Measurements from ENCODE around the gene A1BG.

A1BG gene

GRCh38 chr19:58352760-58353671 is at the start of gene A1BG:
Gene A1BG (minus strand): TSS chr19:58353492. CDS start chr19:58353437, 55 bp downstream.
- DNase-seq (ENCODE audit: low spot score): peak; percentile 59

GRCh38 chr19:58401840-58402421 is 48.6 kb upstream of the A1BG start:
- no peak for DNase-seq (ENCODE audit: low spot score)

DNA sequence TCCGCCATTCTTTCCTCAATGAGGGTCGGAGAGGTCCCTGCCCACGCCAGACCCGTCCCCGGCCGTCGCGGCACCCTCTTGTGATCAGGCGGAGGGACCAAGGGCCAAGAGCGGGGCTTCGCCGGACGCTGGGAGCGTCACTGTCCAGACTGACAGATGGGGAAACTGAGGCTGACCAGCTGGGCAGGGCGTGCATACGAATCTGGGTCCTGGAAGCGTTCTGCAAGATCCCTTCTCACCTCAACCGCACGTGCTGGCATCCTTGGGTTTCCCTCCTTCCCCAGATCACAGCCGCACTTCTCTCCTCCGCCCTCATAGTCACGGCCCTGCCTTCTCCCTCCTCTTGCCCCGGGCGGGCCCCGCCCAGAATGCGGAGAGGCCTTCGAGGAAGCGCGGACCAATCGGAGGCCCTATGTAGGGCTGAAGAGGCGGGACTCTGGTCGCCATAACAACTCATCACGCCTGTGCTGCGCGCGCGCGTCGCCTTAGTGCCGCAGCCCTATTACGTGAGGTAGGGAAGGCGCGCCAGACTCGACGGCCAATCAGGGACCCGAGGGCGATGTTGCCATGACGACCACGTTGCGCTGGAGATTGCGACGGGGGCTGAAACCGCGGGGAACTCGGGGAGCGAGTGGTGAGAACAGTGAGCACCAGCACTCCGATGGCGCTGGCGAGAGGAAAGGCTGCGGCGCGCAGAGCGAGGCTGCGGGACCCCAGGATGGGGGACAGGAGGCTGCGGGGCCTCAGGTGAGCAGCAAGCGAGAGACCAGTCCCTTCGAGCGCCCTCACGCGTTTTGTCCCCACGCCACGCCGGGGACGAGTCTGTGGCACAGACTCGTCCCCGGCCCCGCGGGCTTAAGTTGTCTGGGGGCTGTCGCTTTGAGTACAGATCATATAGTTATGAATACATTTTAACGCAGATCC is 47.9 kb upstream of the A1BG start:
- peak; percentile 99 for DNase-seq (ENCODE audit: low spot score)

DNA sequence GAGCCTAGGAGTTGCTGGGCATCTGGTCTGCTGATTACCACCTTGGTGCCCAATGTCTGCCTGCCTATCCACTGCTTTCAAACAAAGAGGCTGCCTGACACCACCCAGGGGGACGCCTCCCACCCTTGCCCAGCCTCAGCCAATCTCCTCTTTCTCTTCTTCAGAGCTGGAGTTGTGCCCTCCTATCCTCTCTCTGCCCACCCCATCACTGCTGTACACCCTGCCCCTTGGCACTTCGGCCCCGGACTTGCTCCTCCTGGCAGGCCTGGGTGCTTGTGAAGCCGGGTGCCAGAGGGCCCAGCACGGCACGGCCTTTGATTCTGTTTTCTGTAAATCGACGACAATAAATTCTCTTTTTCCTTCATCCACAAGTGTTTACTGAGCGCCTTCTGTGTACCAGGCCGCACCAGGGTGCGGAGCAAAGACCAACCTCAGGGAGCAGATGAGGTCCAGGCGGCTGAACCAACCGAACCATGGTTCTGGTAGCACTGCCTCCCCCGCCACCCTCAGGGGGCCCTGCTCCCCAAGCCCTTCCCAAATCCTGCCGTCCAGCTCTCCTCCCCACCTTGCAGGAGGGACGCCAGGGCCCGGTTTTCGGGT is 47.1 kb upstream of the A1BG start:
- no peak for DNase-seq (ENCODE audit: low spot score)

DNA sequence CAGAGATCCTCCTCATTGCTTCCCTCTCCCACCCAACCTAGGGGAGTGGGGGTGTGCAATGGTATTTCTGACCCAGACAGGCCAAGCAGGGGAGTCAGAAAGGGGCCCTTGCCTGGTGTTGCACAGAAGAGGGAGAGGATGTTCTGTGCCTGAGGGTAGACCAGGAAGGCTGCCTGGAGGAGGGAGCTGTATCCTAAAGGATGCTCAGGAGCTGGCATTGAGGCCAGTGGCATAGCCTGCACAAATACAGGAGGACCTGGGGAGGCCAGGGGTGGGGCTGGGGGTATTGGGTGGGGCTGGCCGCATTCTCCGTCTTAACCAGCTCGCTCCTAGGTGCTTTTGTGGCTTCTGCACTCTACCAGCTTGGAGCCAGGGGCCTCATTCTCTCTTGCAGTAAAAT is 46.6 kb upstream of the A1BG start:
- DNase-seq (ENCODE audit: low spot score): no peak

DNA sequence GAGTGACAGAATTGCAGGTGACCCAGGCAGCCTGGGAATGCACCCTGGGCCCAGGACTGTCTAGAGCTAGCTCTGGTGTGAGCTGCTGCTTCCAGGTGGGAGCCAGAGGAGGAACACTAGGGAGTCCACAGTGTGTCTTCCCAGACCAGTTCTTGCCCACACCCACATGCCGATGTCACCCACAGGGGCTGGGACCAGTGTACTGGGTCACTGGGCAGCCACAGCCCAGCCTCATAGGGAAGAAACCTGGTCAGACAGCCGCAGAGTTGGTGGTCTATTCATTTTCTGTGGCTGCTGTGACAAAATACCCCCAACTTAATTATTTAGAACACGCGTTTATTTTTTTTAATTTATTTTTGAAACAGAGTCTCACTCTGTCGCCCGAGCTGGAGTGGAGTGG is 45.3 kb upstream of the A1BG start:
- no peak for DNase-seq (ENCODE audit: low spot score)

- DNase-seq (ENCODE audit: low spot score): no peak
Measured at GRCh38 chr19:58398087-58398486, 44.8 kb upstream of the A1BG start.

DNA sequence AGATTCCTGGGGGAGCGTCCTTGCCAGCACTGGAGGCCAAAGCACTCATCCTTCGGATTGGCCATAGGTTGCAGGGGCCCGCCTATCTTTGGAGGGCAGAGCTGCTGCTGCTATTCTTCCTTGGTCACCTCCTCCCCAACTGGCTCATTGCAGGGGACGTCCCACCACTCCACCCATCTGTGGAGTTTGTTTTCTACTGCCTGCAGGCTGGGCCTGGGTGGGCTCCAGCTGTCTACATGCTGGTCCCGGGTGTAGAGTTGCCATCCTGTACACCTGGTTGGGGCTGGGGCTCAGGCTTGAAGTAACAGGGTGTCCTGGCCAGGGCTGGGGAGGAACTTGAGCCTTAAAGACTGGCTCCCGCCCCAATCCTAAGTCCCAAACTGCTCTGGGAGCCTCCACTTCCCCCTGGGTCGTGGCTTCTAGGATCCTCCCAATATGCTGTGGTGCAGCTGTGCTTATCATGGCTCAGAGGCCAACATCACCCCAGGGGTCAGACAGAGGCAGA is 44.3 kb upstream of the A1BG start:
- no peak for DNase-seq (ENCODE audit: low spot score)

DNA sequence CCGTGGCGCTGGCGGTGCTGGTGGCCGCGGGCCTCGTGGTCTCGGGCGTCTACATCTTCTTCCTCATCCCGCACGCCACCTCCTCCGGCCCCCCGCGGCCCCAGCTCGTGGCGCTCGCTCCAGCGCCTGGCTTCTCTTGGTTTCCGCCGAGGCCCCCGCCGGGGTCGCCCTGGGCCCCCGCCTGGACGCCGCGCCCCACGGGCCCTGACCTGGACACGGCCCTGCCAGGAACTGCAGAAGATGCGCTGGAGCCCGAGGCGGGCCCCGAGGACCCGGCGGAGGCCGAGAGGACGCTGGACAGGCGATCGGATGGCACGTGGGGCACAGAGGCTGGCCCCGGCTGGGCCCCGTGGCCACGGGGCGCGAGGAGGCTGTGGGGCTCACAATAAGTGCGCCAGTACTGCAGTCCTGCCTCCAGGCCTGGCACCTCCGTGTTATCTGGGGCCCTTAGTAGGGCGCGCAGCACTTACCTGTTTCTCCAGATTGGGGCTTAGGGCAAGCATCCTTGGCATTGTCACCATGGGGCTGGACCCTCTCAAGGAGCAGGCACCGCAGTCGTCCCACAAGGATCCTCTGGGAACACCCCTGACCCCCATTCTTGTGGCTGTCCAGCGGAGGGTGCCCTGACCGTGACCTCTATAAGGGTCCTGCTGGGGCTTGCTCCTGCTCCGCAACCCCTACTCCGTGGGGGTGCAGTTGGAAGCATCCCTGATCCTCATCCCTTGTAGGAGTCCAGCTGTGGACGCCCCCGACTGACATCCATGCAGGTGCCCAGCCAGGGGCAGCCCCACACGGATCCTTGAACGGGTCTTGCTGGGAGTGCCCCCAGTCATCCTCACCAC is 43.6 kb upstream of the A1BG start:
- no peak for DNase-seq (ENCODE audit: low spot score)

- no peak for DNase-seq (ENCODE audit: low spot score)
Measured at GRCh38 chr19:58395979-58396627, 42.8 kb upstream of the A1BG start.

DNA sequence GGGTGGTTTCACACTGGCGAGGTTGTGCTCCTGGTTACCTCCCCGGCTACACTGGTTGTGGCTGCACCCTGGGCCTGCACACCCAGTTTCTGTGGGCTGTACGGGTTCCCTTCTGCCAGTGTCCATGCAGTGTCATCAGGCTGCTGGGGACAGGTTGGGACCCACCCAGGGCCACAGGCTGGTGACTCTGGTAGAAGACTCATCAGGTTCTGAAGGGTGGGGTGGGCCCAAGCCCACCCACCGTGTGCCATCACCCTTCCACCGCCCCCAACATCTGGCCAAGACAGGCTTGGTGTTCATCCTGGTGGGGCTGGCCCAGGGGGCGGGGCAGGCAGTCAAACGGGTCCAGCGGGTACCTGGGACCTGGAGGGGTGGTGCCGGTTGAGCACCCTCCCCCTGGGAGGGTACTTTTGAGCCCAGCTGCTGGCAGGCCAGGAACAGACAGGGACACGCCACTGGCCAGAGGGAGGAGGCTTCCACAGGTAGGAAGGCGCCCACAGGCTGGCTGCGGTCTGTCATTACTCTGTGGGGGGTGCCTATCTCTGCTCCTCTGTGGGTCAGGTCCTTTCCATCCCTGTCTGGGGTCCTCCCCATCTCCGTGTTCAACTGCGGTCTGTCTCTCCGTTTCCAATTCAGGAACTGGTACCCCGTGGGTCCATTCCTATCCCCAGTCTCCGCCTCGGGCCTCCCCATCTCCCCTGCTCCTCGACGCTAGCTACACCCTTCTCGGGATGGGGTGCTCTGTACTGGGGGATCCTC is 42.1 kb upstream of the A1BG start, which contains the start of gene RNF225:
Gene RNF225 (plus strand): TSS at position 437 of the 759 bp plus-strand sequence. CDS start 434 bp downstream, outside the sequence.
- DNase-seq (ENCODE audit: low spot score): no peak

DNA sequence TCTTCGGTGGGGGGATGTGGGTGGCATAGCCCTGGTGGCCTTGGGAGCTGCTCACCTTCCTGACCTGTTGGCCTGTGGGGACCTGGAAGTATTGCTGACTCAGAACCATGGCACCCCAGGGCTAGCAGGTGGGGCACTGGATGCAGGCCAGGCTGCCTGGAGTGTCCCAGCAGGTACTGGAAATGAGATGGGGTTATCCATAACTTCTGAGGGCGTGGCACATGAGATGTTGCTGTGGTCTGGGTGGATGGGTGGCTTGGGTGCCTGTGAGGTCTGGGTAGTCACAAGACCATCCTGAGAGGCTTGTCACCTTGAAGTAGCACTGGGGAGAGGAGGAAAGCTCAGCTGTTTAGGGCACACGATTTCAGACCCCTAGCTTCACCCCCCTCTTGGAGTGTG is 41.5 kb upstream of the A1BG start:
- DNase-seq (ENCODE audit: low spot score): no peak

DNA sequence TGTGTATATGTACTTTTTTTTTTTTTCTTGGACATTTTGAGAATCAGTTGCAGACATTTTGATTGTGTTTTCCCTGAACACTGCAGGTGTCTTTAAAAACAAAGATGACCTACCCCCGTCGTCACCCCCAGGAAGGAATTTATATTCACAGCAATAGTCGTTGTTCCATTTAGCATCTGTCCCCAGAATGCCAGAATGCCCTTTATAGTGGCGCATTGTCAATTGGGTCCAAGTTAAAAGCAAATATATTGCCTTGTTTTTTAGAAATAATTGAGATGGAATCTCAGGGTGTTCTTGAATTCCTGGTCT is 40.4 kb upstream of the A1BG start:
- DNase-seq (ENCODE audit: low spot score): no peak

DNA sequence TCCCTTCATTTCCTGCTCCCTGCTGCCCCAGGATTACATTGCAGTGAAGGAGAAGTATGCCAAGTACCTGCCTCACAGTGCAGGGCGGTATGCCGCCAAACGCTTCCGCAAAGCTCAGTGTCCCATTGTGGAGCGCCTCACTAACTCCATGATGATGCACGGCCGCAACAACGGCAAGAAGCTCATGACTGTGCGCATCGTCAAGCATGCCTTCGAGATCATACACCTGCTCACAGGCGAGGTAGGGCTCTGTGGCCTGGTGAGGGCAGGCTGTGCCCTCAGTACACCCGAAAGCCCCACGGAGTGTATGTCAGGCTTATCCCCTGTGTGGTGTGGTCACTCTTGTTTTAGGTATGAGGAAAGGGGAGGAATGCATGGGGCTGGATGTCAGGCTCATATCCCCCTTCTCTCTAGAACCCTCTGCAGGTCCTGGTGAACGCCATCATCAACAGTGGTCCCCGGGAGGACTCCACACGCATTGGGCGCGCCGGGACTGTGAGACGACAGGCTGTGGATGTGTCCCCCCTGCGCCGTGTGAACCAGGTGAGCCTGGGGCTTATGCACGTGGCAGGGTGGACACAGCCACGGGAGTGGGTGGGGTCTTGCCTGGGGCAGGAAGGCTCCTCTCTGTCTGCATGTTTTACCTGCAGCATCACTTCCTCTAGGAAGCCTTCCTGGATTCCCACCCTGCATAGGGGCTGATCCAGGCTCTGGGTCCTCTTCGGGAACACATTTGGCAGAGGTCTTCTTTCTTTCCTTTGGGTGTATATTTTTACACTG is 39.8 kb upstream of the A1BG start:
- no peak for DNase-seq (ENCODE audit: low spot score)

- DNase-seq (ENCODE audit: low spot score): no peak
Measured at GRCh38 chr19:58388175-58388526, 34.9 kb upstream of the A1BG start.

- DNase-seq (ENCODE audit: low spot score): peak; percentile 33
Measured at GRCh38 chr19:58387338-58388174, 34.3 kb upstream of the A1BG start.

DNA sequence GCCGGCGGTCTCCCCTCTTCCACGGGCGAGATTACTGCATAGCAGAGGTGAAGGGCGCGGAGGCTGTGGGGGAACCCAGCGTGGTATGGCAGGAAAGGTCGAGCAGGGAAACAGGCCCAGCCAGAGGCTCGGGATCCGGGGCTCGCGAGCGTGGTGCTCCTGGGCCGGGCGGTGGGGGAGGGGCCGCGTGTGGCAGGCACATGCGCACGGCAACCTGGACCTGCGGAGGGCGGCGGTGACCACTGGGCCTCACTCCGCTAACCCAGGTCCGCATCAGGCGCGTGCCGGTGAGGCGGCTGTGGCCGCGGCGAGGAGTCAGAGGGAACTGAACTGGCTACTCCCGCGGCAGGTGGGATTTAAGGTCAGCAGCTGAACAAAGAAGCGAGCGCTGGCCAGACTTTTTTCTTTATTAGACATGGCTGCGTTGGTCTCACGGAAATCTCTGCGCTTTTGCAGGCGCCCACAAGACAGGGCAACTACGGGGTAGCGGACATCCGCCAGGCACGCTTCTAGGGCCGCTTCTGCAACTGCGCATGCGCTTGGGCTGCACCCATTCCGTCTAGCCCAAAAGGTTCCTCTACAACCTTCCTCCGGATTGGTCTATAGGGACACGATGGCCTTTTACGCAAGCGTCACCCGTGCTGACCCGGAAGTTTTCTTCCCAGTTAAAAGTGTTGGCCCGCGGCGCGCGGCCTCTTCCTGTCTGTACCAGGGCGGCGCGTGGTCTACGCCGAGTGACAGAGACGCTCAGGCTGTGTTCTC is 33.5 kb upstream of the A1BG start, which contains the start of gene RPS5:
Gene RPS5 (plus strand): TSS at position 694 of the 762 bp plus-strand sequence. CDS start 869 bp downstream, outside the sequence.
- DNase-seq (ENCODE audit: low spot score): peak; percentile 96
